ENCODE measurements around the gene ENTPD1.
"Not testable (repeated sequence)": the region's sequence is repeated elsewhere in the genome, so short reads cannot be mapped to it uniquely, and the experiment has no call there.

The ENTPD1 gene

GRCh38 chr10:95758351-95759025 lies 2.5 kb downstream of the ENTPD1 start:
- no peak for DNase-seq (ENCODE audit: low read depth)

- DNase-seq (ENCODE audit: low read depth) = no peak
Measured at GRCh38 chr10:95759233-95759826, 3.4 kb downstream of the ENTPD1 start.

DNA sequence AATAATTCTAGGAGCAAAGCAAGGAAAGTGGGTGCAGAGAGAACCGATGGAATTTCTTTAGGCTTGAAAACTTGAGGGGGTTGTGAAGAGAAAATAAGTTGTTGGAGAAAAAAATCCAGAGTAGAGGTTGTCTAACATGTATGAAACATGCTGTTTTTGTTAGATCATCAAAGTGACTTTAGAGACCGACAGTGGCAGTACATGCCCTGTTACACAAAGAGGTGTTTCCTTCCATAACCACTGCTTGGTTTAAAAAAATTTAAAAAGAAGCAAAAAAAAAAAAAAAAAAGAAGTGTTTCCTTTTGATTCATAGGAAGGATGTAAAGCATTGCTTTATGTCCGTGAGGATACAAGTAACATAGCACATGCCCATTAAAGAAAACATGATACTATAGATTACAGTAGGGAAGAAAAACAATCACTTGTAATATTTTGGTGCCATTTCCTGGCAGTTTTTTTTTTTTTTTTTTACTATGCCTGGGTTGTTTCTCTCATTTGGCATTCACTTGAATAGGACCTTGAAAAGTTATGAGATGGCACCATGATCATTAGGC lies 6.1 kb downstream of the ENTPD1 start:
- no peak for DNase-seq (ENCODE audit: low read depth)

DNA sequence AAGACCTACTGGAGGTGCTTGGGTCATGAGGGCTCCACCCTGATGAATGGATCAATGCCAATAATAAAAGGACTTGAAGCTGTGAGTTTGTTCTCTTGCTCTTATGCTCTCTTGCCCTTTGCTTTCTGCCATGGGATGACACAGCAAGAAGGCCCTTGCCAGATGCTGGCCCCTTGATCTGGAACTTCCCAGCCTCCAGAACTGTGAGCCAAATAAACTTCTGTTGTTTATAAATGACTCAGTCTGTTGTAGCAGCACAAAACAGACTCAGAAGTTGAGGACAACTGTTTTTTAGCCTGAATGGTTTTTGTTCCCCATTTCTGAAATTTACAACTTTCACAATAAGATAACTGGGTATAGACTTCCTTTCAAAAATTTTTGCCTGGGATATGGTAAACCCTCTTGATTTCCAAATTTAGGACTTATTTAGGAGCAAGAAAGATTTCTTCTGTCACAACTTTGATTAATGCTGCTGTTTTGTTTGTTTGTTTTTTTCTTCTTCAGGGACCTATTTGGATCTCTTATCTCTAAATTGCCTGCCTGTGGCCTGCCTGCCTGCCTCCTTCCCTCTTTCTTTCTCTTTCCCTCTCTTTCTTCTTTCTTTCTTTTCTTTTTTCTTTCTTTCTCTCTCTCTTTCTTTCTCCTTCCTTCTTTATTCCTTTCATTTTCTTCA lies 12.1 kb downstream of the ENTPD1 start:
- DNase-seq (ENCODE audit: low read depth) = peak; percentile 47

- no peak for DNase-seq (ENCODE audit: low read depth)
Measured at GRCh38 chr10:95770084-95770720, 14.2 kb downstream of the ENTPD1 start.

GRCh38 chr10:95773454-95773853 lies 17.5 kb downstream of the ENTPD1 start:
- DNase-seq (ENCODE audit: low read depth) = not testable (repeated sequence)

GRCh38 chr10:95777638-95778037 lies 21.7 kb downstream of the ENTPD1 start:
- DNase-seq (ENCODE audit: low read depth) = not testable (repeated sequence)

DNA sequence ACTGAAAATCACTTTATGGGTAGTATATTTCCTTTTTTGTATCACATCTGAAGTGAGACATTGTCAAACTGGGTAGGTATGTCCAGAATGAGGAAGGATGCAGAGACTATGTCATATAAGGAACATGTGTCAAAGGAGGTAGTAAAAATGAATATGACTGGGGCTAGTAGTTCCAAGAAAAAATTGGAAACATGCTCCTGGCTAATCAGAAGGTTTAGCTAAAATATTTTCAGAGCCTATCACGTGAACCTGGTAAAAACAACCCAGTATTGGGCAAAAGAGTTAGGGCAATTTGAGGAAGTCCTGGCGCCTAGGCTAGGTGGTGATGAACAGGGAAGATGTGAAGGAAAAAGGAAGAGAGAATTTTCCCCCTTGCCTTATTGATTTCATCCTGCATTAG lies 26.4 kb downstream of the ENTPD1 start:
- DNase-seq (ENCODE audit: low read depth) = no peak

DNA sequence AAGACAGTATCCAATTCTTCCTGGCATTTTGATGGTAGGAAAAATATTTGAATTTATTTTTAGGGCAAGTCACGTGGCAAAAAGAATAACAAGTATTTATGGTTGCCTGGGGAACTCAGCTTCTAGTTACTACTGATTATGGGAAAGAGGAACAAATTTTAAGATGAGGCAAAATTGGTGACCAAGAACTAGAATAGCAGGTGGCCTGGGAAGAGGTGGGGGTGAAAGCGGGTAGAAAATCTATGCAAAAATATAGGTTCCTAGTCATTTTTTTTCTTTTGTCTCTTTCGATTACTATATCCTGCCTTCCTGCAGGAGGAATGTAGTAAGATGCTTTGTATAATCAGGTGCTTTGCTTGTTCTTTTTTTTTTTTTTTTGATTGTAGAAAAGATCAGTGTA lies 27.8 kb downstream of the ENTPD1 start:
- DNase-seq (ENCODE audit: low read depth) = no peak

DNA sequence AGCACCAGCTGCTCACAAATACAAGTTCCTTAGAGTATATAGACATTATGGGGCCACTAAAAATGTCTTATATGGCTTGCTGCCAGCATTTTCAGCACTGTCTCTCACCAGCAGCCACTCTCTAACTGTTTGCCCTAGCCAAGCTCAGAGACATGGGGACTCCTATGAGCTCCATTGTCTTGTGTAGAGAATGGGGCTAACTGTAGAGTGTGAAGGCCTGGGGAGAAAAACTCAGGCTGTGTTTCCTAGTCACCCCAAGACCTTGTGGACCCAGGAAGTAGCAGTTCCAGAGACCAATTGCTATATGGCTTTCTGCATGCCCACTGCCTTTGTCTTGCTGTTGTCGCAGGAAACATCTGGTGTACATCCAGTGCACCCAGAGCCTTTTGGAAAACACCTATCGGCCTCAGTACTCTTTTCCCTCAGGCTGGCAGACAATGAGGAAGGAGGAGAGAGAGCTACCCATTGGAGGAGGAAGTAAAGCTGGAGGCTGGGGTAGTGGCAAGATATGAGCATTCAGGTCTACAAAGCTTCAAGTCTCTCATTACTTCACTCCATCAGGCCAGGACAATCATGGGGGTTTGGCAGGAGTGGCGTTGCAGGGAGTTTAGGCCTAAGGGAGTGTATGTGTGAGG lies 28.4 kb downstream of the ENTPD1 start:
- no peak for DNase-seq (ENCODE audit: low read depth)

DNA sequence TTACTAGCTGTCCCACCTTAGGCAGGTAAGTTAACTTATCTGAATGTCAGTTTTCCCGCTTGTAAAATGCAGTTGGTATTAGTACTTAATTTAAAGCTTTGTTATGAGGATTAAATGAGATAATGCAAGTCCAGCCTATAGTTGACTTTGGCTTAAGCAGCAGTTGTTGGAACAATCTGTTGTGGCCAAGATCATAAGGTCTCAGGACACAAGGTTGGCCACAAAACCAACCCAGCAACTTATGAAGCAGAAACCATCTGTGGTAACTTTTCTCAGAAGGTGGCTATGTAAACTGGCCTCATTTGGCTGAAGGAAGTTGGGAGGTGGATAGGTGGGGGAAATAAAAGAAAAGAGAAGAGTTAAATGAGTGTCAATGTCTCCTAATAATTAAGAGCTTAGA lies 29.4 kb downstream of the ENTPD1 start:
- no peak for DNase-seq (ENCODE audit: low read depth)

DNA sequence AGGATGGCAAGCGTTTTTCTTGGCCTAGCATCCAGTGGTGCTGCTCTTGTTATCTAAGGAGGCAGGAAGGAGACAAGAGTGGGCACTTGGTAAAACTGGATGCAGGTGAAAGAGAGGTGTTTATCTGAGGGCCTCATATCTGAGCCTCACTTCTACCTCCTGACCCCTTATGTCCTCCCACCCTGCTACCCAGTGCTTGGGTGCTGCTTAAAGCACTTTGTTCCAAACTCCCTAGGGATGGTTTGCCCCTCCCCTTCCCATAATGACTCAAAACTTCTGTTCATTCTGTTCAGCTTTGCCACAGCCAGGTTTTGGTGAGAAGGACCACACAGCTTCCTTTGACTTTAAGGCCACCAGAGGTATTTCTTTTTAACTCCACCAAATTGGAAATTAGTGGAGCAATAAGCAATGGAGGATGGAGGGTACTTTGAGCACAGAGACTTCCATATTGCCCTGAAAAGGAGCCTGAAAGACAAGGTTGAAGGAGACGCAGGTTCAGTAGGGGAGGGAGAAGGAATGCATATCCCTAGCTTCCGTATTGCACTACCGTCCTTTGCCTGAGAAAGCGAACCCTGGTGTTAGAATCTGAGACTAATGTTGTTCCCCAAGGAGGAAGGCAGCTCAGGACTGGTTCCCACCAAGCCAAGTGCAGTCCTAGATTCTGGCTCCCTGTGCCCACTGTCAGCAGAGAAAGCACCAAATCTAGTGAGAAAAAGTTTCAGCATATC lies 30.1 kb downstream of the ENTPD1 start:
- DNase-seq (ENCODE audit: low read depth) = no peak

- DNase-seq (ENCODE audit: low read depth) = no peak
Measured at GRCh38 chr10:95787447-95787846, 31.5 kb downstream of the ENTPD1 start.

- peak; percentile 29 for DNase-seq (ENCODE audit: low read depth)
Measured at GRCh38 chr10:95788830-95789229, 32.9 kb downstream of the ENTPD1 start.

GRCh38 chr10:95789902-95790301 lies 33.9 kb downstream of the ENTPD1 start:
- no peak for DNase-seq (ENCODE audit: low read depth)

GRCh38 chr10:95790982-95791381 lies 35.0 kb downstream of the ENTPD1 start:
- no peak for DNase-seq (ENCODE audit: low read depth)

- no peak for DNase-seq (ENCODE audit: low read depth)
Measured at GRCh38 chr10:95791425-95791979, 35.5 kb downstream of the ENTPD1 start.

GRCh38 chr10:95792211-95792780 lies 36.3 kb downstream of the ENTPD1 start:
- no peak for DNase-seq (ENCODE audit: low read depth)

- no peak for DNase-seq (ENCODE audit: low read depth)
Measured at GRCh38 chr10:95792874-95793285, 36.9 kb downstream of the ENTPD1 start.

- DNase-seq (ENCODE audit: low read depth) = no peak
Measured at GRCh38 chr10:95793401-95794045, 37.6 kb downstream of the ENTPD1 start.

Data from fibroblast of the conjunctiva (primary cell).